Renal cortical epithelial cell (primary cell): ENCODE data around the gene ARHGEF19. TPM values are rescaled to one million over a fixed set of nuclear protein-coding genes. Genes with fewer than 3 reads are reported as not detected.
A peak's percentile ranks its signal among the peaks of the same experiment; 100 is the strongest.
"Not testable (repeated sequence)": the region's sequence is repeated elsewhere in the genome, so short reads cannot be mapped to it uniquely, and the experiment has no call there.

Experiments used
- DNase-seq: peaks from one replicate; pipeline ENCODE4 v3.0.0-alpha.2; 2011; ENCODE audit warnings: low read depth
- total RNA-seq: library from RNA; depleted of rRNA; stranded (reverse); fragments of >200 nt; gene quantifications from 2 replicates; pipeline ENCODE4 v1.2.3, GENCODE V29; 2014

Gene ARHGEF19
- total RNA-seq, 1 donor from 2014 or later: 3.3 TPM

DNA sequence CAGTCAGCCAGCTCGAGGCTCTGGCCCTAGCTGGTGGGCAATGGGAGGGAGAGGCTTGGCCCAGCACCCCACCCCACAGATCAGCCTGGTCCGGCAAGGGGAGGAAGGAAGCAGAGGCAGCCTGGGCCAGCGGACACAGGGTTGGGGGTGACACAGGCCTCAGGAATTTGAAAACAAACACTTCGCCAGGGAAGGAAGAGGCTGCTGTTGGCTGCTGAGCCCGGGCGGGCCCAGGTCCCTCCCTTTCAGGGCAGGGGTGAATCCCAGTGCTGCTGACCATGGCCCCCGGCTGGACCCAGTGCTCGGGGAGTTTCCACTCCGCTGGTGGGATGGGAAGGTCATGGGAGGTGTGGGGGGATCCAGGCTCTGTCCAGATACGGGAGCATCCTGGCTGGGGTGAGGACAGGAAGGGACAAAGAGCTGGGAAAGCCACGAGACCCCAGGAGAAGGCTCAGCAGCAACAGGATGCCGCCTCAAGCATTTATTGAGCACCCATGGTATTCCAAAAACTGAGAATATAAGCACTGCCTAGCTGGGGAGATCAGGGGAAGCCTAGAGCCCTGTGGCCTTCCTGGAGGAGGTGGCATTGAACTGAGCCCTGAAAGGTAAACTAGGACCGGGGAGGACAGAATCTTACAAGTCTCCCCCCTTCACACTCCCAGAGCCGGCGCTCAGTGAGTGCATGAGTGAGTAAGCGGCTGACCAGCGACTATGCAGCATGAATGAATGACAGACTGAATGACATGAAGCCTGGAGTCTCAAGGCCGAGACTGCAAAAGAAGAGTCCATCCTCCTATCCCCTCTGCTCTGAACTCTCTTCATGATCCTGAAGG is 30.3 kb downstream of the ARHGEF19 start:
- peak; percentile 92 for DNase-seq

DNA sequence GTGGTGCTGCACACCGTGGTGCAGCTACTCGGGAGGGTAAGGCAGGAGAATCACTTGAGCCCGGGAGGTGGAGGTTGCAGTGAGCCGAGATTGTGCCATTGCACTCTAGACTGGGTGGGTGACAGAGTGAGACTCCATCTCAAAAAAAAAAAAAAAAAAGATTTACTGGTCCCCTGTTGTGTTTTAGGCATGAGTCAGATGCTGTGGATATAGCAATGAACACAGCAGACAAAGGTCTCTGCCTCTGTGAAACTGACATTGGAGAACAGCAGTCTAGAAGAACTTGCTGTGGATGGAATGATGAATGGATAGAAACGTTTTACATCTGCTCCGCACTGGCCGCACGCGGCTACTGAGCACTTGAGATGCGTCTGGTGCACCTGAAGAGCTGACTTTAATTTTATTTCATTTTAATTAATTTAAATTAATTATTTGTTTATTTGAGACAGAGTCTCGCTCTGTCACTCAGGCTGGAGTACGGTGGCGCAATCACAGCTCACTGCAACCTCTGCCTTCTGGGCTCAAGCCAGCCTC is 32.1 kb downstream of the ARHGEF19 start:
- peak; percentile 73 for DNase-seq

DNA sequence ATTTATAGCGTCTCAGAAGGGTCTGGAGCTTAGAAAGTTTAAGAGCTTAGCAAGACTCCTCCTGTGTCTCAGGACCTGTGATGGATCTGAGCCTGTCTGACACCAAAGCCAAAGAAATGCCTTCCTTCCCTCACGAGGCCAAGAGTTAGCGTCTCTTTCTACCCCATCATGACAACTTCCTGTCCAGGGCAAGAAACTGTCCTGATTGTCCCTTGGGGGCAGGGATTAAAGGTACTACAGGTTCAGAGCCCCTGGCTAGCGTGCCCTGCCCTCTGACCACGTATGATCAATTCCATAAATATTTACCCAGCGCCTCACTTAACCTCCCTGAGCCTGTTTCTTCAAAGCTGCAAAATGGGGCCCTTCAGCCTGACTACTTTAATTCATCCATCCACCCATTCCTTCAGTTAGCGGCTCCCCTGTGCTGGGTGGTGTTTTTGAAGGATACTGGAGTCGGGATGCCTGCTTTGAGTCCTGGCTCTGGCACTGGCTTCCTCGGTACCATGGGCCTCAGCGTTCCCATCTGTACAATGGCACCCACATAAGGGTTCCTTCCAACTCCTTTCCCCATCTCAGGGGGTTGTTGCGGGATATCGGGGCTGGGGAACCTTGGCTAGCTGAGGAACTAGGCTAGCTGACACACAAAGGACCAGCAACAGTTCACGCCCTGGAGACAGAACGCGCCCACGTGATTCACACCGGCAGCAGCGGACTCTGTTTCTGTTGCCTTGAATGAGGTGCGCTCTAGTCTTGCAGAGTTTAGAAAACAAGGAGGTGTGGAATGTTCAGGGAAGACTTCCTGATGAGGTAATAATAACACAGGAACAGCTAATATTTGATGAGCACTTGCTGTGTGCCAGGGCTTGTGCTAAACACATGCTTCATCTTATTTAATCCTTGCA is 33.6 kb downstream of the ARHGEF19 start:
- peak; percentile 94 for DNase-seq

DNA sequence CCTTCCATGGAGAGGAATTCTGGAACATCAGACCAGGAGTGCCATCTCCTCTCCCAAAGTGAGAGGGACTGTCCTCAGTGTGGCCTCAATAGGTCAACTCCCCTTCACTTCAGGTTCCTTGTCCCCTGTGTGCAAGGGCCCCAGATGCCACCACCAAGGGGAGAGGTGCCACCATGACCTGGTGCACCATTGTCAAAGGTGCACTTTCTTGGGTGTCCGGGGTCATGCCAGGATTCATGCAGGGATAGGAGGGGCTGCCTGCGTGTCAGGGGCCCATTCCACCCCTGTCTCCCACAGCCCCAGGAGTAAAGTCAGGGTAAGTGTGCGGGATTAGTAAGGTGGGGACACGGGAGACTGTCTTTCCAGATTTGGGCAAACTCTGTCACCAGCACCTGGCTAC is 35.1 kb downstream of the ARHGEF19 start:
- no peak for DNase-seq

DNA sequence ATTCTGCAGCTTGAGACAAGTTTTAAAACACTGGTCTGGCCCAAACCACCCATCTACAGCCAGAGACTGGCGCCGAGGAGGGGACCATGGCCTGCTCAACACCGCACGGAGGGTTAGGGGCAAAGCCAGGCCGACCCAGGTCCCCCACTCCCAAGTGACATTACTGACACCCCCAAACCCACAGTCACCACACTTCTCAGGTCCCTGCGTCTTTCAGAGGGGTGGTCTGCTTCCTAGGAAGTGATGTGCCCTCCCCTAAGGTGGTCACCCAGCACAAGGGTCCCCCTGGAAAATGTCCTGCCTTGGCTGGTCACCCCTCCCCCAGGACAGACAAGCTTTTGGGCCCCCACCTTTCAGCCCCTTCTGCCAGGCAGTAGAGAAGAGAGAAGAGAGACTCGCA is 35.8 kb downstream of the ARHGEF19 start:
- DNase-seq: no peak

DNA sequence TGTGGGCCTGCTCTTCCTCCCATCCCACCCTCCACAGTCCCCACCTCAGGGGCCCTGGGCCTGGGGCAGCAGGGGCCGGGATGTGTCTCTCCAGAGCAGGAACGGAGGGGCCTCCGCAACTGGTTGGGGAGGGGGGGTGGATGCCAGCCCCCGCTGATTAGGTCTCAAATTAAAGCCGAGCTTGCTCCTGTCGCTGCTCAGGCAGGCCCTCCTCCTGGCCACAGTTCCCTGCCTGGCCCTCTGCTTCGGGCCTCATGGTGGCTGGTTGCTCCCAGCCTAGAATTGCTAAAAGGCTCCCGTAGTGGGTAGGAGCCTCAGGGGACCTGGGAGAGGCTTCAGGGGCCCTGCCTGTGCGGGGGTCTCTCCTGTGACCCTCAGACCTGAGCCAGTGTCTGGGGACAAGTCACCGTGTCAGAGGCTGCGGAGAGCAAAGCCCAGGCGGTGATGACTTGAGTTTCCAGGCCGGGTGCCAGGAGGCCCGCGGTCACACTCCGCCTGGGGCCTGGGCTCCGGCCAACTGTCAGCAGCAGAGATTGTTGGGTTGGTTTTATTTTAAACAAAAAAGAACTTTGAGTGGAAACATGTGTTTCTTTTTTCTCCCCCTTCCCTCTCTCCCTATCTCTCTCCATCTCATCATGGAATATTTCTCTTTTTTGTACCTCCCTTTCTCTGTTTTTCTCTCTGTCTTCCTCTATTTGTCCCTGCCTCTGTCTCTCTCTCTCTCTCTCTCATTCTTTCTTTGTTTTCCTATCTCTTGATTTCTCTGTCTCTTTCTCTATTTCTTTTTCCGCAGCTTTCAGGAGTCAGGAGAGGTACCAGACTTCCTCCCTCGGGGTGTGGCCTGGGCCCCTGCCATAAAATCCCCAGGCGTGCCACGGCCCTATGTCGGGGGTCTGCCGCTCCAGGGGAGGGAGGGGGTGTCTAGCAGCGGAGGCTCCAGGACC is 36.6 kb downstream of the ARHGEF19 start:
- peak; percentile 72 for DNase-seq

DNA sequence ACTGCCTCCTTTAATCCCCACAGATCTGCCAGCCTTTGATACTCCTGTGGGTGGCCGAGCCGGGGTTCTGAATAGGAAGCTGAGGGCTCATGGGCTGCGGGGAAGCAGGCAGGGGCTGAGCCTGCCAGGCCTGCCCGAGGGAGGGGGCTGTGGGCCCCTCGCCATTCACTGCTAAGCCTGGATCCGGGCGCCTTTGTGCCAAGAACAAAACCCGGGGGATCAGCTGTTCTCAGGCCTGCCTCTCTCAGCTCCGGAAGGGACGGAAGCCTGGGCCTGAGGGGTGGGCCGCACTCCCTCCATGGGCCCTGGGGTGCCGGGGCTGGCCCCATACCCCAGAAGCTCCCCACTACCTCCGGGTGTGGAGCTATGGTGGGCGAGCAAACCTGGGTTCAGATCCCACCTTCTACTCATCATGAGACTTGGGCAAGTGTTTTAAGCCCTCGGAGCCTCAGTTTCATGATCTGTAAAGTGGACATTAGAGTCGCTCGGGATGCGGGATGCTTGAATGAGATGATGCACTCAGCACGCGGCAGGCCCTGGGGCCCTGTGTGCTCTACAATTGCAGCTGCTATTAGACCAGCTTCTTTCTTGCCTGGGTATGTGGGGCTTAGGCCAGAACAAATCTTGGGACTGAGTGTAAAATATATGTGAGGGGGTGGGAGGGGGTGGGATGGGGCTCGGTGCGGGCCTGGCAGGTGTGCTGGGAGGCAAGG is 37.4 kb downstream of the ARHGEF19 start:
- no peak for DNase-seq

DNA sequence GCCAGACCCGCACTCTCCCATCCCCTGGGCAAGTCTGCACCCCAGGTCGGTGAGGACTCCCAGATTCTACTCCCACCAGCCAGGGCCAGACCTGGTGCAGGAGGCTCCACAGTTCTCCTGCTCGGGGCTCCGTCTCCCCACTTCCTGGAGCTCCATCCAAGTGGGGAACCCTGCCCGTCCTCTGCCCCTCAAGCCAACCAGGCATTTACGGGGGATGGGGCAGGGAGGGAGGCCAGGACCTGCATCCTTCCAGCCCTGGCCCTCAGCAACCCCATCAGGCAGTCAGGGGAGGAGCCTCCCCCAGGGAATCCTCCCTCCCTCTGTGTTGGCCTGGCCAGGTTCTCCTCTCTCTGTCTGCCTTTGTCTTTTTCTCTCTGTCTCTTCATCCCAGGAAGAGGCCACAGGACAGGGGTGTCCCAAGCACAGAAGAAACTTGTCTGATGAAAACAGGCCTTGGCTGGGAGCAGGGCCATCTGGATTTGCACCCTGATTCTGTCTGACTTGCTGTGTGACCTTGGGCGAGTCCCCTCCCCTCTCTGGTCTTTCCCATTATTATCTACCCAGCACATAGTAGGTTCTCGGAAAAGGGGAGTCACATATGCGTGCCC is 38.1 kb downstream of the ARHGEF19 start:
- no peak for DNase-seq

DNA sequence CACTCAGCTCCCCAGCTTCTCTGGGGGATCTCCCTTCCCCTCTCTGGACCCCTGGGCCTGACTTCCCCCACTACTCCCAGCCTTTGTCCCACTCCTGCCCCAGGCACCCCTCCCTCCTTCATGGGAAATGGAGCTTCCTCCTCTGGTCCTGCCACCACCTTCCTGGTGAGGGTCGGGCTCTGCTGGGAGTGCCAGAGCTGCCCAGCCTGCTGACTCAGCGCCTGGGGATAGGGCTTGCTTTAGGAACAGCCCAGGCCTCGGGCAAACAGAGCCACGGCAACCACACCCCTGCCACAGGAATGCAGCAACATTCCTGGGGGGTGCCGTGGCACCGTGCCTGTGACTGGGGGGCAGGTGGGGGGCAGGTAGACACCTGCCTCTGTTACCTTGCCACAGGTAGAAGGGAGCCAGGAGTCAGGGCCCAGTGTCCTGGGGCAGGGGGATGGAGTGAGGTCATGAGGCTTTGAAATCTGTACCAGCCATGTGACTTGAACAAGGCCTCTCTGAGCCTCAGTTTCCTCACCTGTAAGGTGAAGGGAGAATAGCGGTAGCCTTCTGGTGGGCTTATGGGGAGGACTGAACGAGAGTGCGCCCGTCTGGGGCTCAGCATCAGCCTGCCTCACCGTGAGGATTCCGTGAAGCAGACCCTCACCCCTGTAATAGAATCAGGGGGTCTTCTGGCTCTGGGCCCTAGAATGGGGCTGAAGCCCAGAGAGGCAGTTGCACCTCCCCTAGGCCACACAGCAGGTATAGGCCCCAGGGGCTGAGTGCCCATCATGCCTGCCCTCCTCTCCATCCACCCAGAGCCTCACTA is 38.8 kb downstream of the ARHGEF19 start:
- peak; percentile 93 for DNase-seq

DNA sequence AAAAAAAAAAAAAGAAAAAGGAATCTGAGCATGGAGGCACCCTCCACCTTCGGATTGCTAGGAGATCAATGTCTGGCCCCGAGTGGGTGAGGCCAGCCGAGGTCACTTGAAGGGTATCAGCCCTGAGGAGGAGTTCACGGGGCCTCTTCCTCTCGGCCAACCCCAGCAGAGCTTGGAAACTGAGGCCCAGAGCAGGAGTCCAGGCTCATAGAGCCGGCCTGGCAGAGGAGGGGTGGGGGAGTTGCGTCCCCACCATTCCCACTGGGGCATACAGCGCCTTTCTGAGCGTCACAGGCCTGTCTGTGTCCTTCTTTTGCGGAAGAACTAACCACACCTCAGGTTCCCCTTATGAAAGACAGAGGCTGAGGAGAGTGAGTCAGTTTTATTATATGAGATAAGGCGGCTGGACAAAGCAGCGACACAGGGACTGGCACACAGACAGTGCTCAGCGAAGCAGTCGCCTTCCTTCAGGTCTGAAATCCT is 39.4 kb downstream of the ARHGEF19 start:
- peak; percentile 66 for DNase-seq

DNA sequence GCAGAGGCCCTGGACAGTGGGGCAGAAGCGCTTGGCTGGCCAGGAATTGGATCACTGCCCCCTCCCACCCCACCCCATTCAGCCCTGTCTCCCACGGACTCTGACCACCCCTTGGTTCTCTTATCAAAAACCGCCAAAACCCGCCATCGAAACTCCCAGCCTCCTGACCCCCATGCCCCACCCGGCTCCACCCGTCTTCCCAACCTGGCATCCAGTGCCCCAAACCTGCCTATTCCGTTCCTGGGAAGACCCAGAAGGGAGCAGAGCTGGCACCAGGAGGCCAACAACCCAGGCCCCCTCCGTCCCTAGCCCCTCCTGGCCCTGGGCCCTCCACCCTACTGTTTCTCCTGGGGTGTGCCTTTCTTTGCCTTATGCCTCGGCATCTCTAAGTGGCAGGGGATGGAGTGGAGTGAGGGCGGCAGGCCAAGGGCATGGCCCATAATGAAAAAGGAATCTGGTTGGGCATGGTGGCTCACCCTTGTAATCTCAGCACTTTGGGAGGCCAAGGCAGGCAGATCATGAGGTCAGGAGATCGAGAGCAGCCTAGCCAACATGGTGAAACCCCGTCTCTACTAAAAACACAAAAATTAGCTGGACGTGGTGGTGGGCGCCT is 40.1 kb downstream of the ARHGEF19 start:
- no peak for DNase-seq

DNA sequence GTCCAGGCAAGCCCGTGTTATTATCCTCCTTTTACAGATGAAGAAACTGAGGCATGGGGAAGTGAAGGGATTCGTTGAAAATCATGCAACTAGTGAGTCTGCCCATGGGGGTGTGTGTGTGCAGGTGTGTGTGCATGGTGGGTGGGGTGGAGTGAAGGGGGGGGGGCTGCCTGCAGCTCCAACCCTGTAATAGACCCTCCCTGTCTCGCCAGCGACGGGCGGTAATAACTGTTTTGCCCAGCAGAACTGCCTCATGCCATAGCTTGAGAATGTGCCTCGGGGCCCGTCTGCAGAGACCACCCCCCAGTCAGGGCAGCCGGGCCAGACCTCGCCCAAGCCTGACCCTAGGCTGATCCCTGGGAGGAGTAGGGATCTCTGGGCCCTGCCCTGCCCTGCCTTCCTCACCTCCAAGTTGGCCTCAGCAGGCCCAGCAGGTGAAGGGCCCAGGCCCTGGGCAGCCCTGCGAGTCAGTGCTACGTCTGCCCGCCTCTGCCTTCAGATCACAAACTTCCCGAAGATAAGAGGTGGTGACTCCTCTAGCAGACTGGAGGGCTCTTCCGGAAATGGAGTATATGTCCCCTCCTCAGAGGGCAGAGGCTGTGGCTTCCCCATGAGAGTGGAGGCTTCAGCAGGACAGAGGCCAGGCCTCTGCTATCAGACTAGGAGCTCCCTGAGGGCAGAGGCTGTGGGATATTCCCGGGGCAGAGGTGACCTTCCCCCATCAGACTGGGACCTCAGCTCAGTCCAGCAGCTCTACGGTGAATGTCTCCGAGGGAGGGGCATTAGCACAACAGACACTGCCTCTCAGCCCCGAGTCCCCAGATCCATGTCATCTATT is 40.9 kb downstream of the ARHGEF19 start:
- DNase-seq: no peak

DNA sequence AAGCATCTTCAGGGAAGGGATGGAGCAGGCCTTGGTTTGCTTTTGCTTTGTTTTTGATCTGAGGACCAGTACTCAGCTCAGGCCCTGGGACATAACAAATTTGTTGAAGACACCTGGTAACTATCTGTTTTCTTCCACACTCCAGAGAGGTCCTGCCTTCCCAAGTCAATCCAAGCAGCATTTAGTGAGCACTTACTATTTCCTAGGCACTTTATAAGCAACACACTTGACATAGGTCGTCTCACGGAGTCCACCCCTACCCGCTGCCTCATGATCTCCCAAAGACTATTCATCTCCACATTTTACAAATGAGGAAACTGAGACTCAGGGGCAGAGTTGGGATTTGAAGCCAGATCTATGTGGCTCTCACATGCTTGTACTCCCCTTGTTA is 42.2 kb downstream of the ARHGEF19 start:
- no peak for DNase-seq

DNA sequence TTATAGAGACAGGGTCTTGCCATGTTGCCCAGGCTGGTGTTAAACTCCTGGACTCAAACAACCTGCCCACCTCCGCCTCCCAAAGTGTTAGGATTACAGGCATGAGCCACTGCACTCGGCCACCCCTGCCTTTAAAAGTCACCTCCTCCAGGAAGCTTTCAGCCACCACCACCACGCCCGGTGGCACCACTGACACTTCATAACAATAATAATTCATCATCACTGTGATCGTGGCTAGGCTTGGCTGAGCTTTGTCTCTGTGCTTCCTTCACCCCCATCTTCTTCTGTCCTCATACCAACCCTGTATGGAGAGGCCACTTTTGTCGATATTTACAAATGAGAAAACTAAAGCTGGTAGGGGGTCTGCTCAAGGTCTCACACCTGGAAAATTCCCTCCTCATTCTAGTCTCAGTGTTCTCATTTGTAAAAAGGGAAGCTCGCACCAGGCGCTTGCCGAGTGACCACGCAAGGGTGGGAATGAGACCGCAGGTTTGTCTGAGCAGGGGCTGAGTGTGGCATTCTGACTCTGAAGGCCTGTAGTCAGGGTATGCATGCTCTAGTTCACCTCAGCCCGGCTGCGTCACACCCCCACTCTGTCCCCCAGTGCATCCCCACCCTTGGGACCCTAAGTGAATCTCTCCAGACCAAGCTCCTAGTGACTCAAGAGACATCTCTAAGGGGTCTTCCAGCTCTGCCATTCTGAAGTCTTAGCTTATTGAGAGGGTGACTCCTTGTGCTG is 43.7 kb downstream of the ARHGEF19 start:
- DNase-seq: no peak

DNA sequence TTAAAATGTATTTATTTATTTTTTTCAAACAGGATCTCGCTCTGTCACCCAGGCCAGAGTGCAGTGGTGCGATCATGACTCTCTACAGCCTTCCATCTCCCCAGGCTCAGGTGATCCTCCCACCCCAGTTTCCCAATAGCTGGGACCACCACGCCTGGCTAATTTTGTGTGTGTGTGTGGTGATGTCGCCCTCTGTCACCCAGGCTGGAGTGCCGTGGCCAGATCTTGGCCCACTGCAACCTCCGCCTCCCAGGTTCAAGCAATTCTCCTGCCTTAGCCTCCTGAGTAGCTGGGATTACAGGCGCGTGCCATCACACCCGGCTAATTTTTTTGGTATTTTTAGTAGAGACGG is 44.3 kb downstream of the ARHGEF19 start:
- DNase-seq: not testable (repeated sequence)

DNA sequence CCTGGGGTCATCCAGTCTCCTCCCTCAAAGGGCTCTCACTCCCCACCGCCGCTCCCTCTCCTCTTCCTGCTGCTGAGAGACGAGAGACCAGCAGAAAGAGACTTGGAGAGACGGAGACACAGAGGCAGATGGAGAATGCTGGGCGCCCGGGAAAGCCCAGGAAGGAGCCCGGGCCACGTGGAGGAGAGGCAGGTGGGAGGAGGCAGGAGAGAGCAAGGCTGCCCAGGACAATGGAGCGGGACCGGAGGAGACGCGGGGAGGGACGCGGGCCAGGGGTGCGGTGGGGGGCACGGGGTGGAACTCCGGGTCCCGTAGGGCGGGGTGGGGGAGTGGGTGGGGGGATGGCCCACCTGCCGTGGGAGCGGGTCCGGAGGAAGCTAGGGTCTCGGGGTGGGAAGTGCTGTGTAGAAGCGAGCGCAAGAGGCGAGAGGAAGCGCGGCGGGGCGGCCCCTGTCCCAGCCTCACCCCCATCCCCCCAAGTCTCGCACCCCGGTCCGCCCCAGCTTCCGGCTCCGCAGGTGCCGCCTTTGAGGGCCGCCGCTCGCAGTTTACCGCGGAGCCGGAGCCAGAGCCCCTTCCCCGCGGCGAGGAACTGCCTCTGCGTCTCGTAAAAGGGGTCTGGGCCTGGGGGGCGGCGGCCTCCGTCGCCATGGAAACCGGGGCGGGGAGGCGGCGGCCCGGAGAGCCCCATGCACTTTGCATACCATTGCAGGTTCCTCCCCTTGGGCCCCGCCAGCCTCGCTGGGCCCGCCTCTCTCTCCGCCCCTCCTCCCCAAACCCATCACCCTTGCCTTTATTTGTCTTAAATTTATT is 44.9 kb downstream of the ARHGEF19 start:
- DNase-seq: no peak
